WERI-Rb-1 (cell line): ENCODE results near the gene CDH23.

ENCODE experiments used
- DNase-seq: peaks from one replicate; pipeline ENCODE4 v3.0.0-alpha.2; 2020
- H3K27ac ChIP-seq: fragments of 250-450 bp; sonication (Bioruptor Pico); 2 replicates; pipeline ENCODE4 v1.5.1; 2020; ENCODE audit warnings: mild to moderate bottlenecking, moderate library complexity
- H3K27me3 ChIP-seq: fragments of 250-450 bp; sonication (Bioruptor Pico); 2 replicates; pipeline ENCODE4 v1.5.1; 2021; ENCODE audit warnings: mild to moderate bottlenecking, low read depth, moderate library complexity; ENCODE audit not compliant: insufficient read depth, severe bottlenecking
- H3K36me3 ChIP-seq: fragments of 250-450 bp; sonication (Bioruptor Pico); 2 replicates; pipeline ENCODE4 v1.5.1; 2020; ENCODE audit warnings: mild to moderate bottlenecking, moderate library complexity
- H3K4me3 ChIP-seq: 2 replicates; pipeline ENCODE4 v1.5.1; 2011; ENCODE audit warnings: low read depth, mild to moderate bottlenecking, control low read depth, low read length
- H3K9me3 ChIP-seq: fragments of 250-450 bp; sonication (Bioruptor Pico); 2 replicates; pipeline ENCODE4 v1.5.1; 2021; ENCODE audit warnings: mild to moderate bottlenecking, moderate library complexity; ENCODE audit not compliant: severe bottlenecking
- CTCF ChIP-seq: IDR thresholded peaks from 2 replicates; pipeline ENCODE4 v1.5.1; 2011; ENCODE audit warnings: low read depth, mild to moderate bottlenecking, control low read depth, inconsistent platforms, low read length

CDH23 gene

DNA sequence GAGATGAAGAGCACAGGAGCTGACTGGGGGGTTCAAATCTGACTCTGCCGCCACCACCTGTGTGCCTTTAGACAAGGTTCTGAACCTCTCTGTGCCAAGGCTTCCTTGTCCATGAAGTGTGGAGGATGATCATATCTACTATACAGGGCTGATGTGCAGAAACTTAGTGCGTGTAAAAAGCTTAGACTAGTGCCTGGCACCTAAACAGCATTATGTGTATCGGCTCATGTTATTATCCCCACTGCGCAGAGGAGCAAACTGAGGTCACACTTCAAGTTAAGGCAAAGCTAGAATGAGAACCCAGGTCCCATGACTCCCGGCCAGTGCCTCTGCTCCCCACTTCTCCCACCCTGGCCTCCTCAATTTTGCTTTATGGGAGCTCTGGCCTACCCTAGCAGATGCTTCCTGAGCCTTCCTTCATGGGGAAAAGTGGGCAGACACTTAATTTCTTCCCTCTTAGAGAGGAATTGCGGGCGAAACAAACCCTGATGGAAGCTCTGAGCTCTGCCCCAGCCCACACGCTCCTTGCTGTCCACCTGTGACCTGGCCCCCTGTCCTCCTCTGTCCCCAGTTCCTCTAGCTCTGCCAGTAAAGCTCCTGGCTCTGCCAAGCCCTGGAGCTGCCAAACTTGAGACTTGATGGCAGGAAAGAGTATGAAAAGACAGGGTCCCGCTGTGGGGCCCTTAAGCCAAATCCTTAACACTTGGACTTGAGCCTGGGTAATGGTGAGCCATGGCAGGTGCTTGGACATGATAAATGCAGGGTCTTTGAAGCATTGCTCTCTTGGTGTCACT lies 71.0 kb downstream of the CDH23 start:
- H3K9me3 ChIP-seq, result no peaks in the 10 kb centered on the region
- no peaks in the 10 kb centered on the region for H3K27me3 ChIP-seq
- peaks cover 50% of the 10 kb centered on the region for H3K36me3 ChIP-seq
- no peak for TF ChIP-seq CTCF
- no peak for DNase-seq
- H3K27ac ChIP-seq, result no peak overlapping the region
- H3K4me3 ChIP-seq, result no peak overlapping the region

- TF ChIP-seq CTCF, result no peak
- Histone ChIP-seq H3K36me3 (peaks cover 52% of the 10 kb centered on the region), H3K27me3 (no peaks in the 10 kb centered on the region), H3K4me3 (no peak overlapping the region), H3K27ac (no peak overlapping the region), H3K9me3 (no peaks in the 10 kb centered on the region)
- no peak for DNase-seq
Observed at GRCh38 chr10:71468363-71469094, 71.8 kb downstream of the CDH23 start.

DNA sequence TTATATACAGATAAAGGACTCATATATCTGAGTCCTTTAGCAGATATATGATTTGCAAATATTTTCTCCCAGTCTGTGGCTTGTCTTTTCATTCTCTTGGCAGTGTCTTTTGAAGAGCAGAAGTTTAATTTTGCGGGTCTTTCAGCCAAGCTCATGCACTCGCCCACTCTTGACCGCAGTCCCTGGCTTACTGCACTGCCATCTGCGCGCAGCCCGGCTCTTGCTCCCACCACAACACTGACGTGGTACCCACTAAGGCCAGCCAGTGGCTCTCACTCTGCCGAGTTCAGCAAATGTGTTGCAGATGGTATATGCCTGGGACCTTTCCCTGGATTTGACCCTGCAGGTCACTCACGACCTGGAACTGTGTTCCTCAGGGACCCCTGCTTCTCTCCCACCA lies 74.3 kb downstream of the CDH23 start:
- peaks cover 51% of the 10 kb centered on the region for H3K36me3 ChIP-seq
- TF ChIP-seq CTCF, result no peak
- no peaks in the 10 kb centered on the region for H3K27me3 ChIP-seq
- H3K4me3 ChIP-seq, result no peak overlapping the region
- H3K27ac ChIP-seq, result no peak overlapping the region
- H3K9me3 ChIP-seq, result no peaks in the 10 kb centered on the region
- no peak for DNase-seq

DNA sequence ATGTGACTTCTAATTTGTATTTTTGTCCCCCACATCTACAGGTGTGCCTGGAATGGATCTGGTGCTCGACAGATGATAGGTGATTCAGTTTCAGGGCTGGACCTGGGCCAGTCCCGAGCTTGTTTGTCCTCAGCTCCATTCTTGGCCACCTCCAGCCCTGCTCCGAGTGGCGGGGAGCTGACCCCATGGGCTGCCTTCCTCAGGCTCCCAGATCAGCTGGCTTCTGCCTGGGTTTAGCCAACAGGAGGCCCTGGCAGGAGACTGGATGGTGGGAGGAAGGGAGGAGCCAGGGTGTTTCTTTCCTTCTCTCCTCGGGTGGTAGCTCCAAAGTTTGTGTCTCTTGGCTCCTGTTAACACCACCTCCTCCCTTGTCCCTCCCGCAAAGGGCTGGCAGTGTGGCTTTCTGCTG lies 75.2 kb downstream of the CDH23 start:
- Histone ChIP-seq H3K36me3 (peaks cover 51% of the 10 kb centered on the region), H3K27ac (peak overlapping the region; percentile 13; the same call in 1 of the 2 replicates), H3K9me3 (no peaks in the 10 kb centered on the region), H3K27me3 (no peaks in the 10 kb centered on the region), H3K4me3 (no peak overlapping the region)
- no peak for DNase-seq
- no peak for TF ChIP-seq CTCF

- Histone ChIP-seq H3K27ac (peak overlapping the region; percentile 27), H3K27me3 (no peaks in the 10 kb centered on the region), H3K9me3 (no peaks in the 10 kb centered on the region), H3K36me3 (peaks cover 46% of the 10 kb centered on the region), H3K4me3 (no peak overlapping the region)
- DNase-seq, result no peak
- TF ChIP-seq CTCF, result no peak
Observed at GRCh38 chr10:71472466-71472865, 75.7 kb downstream of the CDH23 start.
